ENCODE results near the gene NFATC2. TPM values are rescaled to one million over a fixed set of nuclear protein-coding genes. Genes with fewer than 3 reads are reported as not detected.

Gene NFATC2
- polyA plus RNA-seq, 2 donors: 0.75 to 0.90 TPM

DNA sequence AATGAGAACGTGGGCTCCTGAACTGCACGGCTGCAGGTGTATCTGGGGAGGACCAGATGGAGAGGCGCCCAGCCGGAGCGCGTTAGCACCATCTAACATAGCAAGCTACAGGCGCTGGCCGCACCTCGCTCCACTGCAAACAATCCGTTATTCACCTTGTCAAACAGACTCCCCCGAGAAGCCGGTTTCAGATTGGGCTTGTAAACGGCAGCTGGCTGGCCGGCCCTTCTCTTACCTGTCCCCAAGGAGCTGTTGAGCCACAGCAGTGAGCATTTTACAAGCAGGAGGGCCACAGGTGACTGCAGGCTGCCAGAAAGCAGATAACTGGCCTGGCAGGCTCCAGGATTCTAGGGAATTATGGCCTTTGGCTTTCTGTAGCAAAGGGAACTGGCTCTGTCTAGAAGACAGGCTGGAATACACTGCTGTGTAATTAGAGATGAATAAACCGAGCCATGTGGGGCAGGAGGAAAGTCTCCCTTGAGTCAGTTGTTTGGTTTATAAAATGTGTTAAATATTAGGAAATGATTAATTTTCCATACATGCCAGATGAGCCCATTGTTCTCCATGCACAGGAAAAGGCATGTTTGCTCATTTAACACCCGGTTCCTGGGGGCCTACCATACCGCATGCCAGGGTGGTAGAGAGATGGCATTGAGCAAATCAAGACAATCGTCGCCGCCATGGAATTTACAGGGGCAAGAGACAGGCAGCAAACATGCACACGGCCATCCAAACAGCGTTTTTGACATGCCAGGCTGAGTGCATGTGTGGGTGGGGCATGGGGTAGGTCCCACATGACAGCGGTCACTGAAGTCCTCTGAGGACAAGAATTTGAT is 159.3 kb downstream of the NFATC2 start:
- no peak overlapping the region for H3K4me3 ChIP-seq (ENCODE audit: low read depth in 1 of 2, low read length in 2 of 2)
- H3K27me3 ChIP-seq (ENCODE audit: control insufficient read depth in 1 of 2, insufficient read depth in 2 of 2, low read length in 2 of 2): no peaks in the 10 kb centered on the region
- no peak overlapping the region for H3K27ac ChIP-seq (ENCODE audit: low read depth in 2 of 2, low read length in 1 of 2)
- H3K9me3 ChIP-seq (ENCODE audit: control insufficient read depth in 2 of 2, insufficient read depth in 1 of 2, low read depth in 1 of 2, low read length in 1 of 2): no peaks in the 10 kb centered on the region
- H3K4me1 ChIP-seq (ENCODE audit: control insufficient read depth in 2 of 2, insufficient read depth in 2 of 2, low read length in 1 of 2): peaks cover 0 to 5% of the 10 kb centered on the region in 2 donors
- WGBS, 2 donors: 50 to 58% methylated on average over 23 of the region's 23 CpGs
- H3K36me3 ChIP-seq (ENCODE audit: control insufficient read depth in 2 of 2, insufficient read depth in 2 of 2, low read length in 1 of 2): no peaks in the 10 kb centered on the region

DNA sequence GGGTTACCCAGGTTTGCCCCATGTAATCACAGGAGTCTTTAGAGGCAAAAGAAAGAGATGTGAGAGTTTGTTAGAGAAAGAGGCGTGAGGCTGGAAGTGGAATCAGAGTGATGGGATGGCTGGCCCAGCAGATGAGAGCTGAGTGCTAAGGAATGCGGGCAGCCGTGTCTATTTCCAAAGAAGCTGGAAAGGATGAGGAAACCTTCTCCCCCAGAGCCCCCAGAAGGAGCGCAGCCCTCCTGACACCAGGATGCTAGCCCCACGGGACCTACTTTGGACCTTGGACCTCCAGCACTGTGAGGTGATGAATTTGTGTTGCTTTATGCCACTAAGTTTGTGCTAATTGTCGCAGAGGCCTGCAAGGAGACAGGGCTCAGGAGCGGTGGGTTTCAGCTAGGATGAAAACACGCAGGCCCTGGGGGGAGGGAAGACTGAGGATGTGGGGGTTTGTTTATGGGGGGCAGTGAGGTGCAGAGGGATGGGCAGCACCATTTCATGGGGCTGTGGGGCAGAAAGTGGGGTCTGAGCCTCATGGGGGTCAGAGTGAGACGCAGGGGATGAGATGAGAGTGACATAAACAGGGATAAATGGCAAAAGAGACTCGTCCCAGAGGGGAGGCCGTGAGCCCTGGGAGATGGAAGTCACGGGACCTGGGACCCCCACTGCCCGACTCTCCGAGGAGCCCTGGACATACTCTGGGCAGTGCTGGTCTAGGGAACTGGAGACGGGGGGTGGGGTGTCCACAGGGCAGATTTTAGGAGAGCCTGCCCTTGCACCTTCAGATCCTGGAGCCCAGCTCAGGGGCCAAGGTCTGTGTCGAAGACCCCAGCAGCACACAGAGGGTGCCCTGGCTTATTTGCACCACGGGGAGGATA is 160.2 kb downstream of the NFATC2 start:
- H3K27me3 ChIP-seq (ENCODE audit: control insufficient read depth in 1 of 2, insufficient read depth in 2 of 2, low read length in 2 of 2): no peaks in the 10 kb centered on the region
- no peaks in the 10 kb centered on the region for H3K9me3 ChIP-seq (ENCODE audit: control insufficient read depth in 2 of 2, insufficient read depth in 1 of 2, low read depth in 1 of 2, low read length in 1 of 2)
- no peak overlapping the region for H3K4me3 ChIP-seq (ENCODE audit: low read depth in 1 of 2, low read length in 2 of 2)
- H3K4me1 ChIP-seq (ENCODE audit: control insufficient read depth in 2 of 2, insufficient read depth in 2 of 2, low read length in 1 of 2): peaks cover 0 to 5% of the 10 kb centered on the region in 2 donors
- H3K27ac ChIP-seq (ENCODE audit: low read depth in 2 of 2, low read length in 1 of 2): no peak overlapping the region
- no peaks in the 10 kb centered on the region for H3K36me3 ChIP-seq (ENCODE audit: control insufficient read depth in 2 of 2, insufficient read depth in 2 of 2, low read length in 1 of 2)
- WGBS, 2 donors: 86 to 88% methylated on average over 17 of the region's 17 CpGs

DNA sequence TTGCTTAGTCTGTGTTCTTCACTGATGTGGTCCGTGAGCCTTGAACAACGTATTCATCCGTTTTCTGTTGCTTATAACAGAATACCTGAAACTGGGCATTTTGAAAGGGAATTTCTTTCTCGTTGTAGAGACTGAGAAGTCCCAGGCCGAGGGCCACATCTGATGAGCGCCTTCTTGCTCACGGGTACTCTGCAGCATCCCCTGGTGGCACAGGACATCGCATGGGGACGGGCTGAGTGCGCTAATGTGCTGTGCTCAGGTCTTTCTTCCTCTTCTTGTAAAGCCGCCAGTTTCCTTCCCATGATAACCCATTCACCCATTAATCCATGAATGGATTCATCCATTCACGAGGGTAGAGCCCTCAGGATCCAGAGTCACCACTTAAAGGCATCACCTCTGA is 161.0 kb downstream of the NFATC2 start:
- H3K4me3 ChIP-seq (ENCODE audit: low read depth in 1 of 2, low read length in 2 of 2): no peak overlapping the region
- no peak overlapping the region for H3K27ac ChIP-seq (ENCODE audit: low read depth in 2 of 2, low read length in 1 of 2)
- H3K27me3 ChIP-seq (ENCODE audit: control insufficient read depth in 1 of 2, insufficient read depth in 2 of 2, low read length in 2 of 2): no peaks in the 10 kb centered on the region
- no peaks in the 10 kb centered on the region for H3K9me3 ChIP-seq (ENCODE audit: control insufficient read depth in 2 of 2, insufficient read depth in 1 of 2, low read depth in 1 of 2, low read length in 1 of 2)
- peaks cover 0 to 5% of the 10 kb centered on the region in 2 donors for H3K4me1 ChIP-seq (ENCODE audit: control insufficient read depth in 2 of 2, insufficient read depth in 2 of 2, low read length in 1 of 2)
- 95% methylated on average over 12 of the region's 12 CpGs for WGBS, 2 donors
- no peaks in the 10 kb centered on the region for H3K36me3 ChIP-seq (ENCODE audit: control insufficient read depth in 2 of 2, insufficient read depth in 2 of 2, low read length in 1 of 2)

DNA sequence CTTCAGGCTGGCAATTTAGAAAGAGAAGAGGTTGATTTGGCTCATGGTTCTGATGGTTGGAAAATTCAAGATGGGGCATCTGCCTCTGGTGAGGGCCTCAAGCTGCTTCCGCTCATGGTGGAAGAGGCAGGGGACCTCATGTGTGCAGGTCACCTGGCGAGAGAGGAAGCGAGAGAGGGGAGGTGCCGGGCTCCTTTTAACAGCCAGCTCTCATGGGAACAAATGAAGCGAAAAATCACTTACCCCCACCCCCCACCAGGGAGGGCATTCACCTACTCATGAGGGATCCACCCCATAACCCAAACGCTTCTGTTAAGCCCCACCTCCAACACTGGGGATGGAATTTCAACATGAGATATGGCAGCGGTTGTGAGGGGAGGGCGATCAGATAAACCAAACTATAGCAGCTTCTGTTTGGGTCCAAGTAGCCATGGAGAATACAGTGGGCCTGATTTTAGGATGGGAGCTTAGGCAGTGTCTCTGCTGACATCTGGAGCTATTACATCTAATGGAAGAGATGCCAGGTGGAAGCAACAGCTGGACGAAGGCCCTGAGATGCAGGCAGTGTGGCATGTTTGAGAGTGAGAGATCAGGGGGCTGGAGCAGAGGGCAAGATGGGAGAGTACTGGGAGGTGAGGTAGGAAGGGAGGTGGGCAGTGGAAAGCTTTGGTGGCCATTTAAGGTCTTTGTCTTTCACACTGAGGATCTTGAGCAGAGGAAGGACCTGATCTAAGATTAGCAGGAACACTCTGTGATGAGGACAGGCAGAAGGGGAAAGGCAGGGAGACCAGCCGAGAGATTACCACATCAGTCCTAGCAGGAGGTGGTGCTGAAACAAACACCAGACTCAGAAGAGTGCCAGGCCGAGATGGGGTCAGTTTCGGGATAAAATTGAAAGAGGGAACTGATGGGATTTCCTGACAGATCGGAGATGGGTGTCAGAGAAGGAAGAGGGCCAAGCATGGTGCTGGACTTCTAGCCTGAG is 161.8 kb downstream of the NFATC2 start:
- Histone ChIP-seq H3K27me3 (ENCODE audit: control insufficient read depth in 1 of 2, insufficient read depth in 2 of 2, low read length in 2 of 2) (no peaks in the 10 kb centered on the region), H3K27ac (ENCODE audit: low read depth in 2 of 2, low read length in 1 of 2) (no peak overlapping the region), H3K36me3 (ENCODE audit: control insufficient read depth in 2 of 2, insufficient read depth in 2 of 2, low read length in 1 of 2) (no peaks in the 10 kb centered on the region), H3K9me3 (ENCODE audit: control insufficient read depth in 2 of 2, insufficient read depth in 1 of 2, low read depth in 1 of 2, low read length in 1 of 2) (no peaks in the 10 kb centered on the region), H3K4me3 (ENCODE audit: low read depth in 1 of 2, low read length in 2 of 2) (no peak overlapping the region), H3K4me1 (ENCODE audit: control insufficient read depth in 2 of 2, insufficient read depth in 2 of 2, low read length in 1 of 2) (peaks cover 0 to 5% of the 10 kb centered on the region in 2 donors)
- whole genome bisulfite sequencing, 2 donors: 90% methylated on average over 13 of the region's 13 CpGs

DNA sequence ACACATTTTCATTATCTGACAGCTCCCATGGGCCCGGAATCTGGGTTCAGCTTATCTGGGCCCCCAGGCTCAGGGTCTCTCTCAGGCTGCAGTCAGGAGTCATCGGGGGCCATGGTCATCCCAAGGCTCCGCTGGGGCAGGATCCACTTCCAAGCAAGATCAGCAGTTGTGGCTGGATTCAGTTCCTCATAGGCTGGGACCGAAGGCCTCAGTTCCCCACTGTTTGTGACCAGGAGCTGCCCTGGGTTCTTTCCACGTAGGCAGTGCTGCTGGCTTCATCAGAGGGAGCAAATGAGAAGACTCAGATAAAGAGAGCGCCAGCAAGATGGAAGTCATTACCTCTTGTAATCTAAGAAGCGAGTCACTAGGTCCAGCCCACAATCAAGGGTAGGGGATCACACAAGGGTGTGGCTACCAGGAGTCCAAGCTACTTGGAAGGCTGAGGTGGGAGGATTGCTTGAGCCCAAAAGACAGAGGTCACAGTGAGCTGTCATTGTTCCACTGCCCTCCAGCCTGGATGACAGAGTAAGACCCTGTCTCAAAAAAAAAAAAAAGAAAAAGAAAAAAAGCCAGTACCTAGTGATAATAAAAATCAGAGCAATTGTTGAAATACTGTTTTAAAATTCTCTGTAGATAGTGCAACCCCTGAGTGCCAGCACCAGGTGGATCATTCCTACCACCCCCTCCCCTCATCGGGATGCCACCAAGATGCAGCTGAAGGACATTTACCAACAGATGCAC is 162.7 kb downstream of the NFATC2 start:
- no peak overlapping the region for H3K4me3 ChIP-seq (ENCODE audit: low read depth in 1 of 2, low read length in 2 of 2)
- peaks cover 0 to 5% of the 10 kb centered on the region in 2 donors for H3K4me1 ChIP-seq (ENCODE audit: control insufficient read depth in 2 of 2, insufficient read depth in 2 of 2, low read length in 1 of 2)
- H3K27ac ChIP-seq (ENCODE audit: low read depth in 2 of 2, low read length in 1 of 2): no peak overlapping the region
- H3K27me3 ChIP-seq (ENCODE audit: control insufficient read depth in 1 of 2, insufficient read depth in 2 of 2, low read length in 2 of 2): no peaks in the 10 kb centered on the region
- no peaks in the 10 kb centered on the region for H3K9me3 ChIP-seq (ENCODE audit: control insufficient read depth in 2 of 2, insufficient read depth in 1 of 2, low read depth in 1 of 2, low read length in 1 of 2)
- no peaks in the 10 kb centered on the region for H3K36me3 ChIP-seq (ENCODE audit: control insufficient read depth in 2 of 2, insufficient read depth in 2 of 2, low read length in 1 of 2)
- WGBS, 2 donors: 94 to 95% methylated on average over 8 of the region's 8 CpGs

DNA sequence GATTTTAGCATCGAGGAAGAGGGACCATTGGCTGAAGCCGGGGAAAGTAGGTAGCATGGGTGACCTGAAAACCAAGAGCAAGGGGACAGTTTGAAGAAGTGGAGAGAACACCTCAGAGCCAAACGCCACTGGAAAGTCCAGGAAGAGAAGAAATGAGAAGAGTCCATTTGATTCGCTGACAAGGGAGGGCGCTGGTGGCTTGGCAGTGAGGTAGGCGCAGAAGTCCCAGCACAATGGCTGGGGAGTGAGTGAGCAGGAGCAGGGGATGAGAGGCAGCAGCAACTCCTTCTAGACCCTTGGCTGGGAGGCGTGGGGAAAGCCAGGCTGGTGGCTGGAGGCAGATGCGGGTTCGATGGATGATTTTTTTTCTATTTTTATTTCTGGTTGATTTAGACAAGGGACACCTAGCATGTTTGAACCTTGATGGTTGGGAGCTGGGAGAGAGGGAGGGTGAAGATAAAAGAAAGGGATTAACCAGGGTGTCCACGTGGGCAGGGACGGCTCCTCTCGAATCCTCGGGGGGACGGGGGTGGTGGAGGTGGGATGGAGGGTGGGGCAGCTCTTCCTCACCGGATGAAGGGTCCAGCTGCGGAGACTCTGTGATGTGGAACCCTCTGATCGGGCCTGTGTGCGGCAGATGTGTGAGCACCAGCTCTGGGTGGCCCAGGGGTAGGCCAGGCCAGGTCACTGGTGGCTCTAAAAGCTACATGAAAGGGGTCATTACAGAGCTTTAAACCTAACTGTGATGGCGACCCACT is 164.2 kb downstream of the NFATC2 start:
- Histone ChIP-seq H3K27me3 (ENCODE audit: control insufficient read depth in 1 of 2, insufficient read depth in 2 of 2, low read length in 2 of 2) (no peaks in the 10 kb centered on the region), H3K27ac (ENCODE audit: low read depth in 2 of 2, low read length in 1 of 2) (no peak overlapping the region), H3K4me3 (ENCODE audit: low read depth in 1 of 2, low read length in 2 of 2) (no peak overlapping the region), H3K4me1 (ENCODE audit: control insufficient read depth in 2 of 2, insufficient read depth in 2 of 2, low read length in 1 of 2) (peaks cover 4 to 11% of the 10 kb centered on the region in 2 donors), H3K36me3 (ENCODE audit: control insufficient read depth in 2 of 2, insufficient read depth in 2 of 2, low read length in 1 of 2) (no peaks in the 10 kb centered on the region), H3K9me3 (ENCODE audit: control insufficient read depth in 2 of 2, insufficient read depth in 1 of 2, low read depth in 1 of 2, low read length in 1 of 2) (no peaks in the 10 kb centered on the region)
- 94 to 95% methylated on average over 19 of the region's 19 CpGs for WGBS, 2 donors

DNA sequence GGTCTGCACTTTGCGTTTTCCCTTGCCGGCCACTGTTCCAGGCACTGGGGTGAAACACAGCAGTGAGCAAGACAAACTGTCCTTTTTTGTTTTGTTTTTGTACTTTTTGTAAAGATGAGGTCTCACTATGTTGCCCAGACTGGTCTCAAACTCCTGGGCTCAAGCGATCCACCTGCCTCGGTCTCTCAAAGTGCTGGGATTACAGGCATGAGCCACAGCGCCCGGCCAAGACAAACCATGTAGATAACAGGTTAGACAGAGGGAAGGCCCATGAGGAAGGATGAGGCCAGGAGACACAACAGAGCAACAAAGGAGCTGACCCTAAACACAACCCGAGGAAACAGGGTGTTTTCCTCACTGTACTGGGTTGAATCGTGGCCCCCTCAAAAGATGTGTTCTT is 165.4 kb downstream of the NFATC2 start:
- H3K9me3 ChIP-seq (ENCODE audit: control insufficient read depth in 2 of 2, insufficient read depth in 1 of 2, low read depth in 1 of 2, low read length in 1 of 2): no peaks in the 10 kb centered on the region
- 89 to 94% methylated on average over 8 of the region's 8 CpGs for WGBS, 2 donors
- H3K4me1 ChIP-seq (ENCODE audit: control insufficient read depth in 2 of 2, insufficient read depth in 2 of 2, low read length in 1 of 2): peaks cover 6 to 10% of the 10 kb centered on the region in 2 donors
- no peaks in the 10 kb centered on the region for H3K36me3 ChIP-seq (ENCODE audit: control insufficient read depth in 2 of 2, insufficient read depth in 2 of 2, low read length in 1 of 2)
- no peak overlapping the region for H3K4me3 ChIP-seq (ENCODE audit: low read depth in 1 of 2, low read length in 2 of 2)
- no peaks in the 10 kb centered on the region for H3K27me3 ChIP-seq (ENCODE audit: control insufficient read depth in 1 of 2, insufficient read depth in 2 of 2, low read length in 2 of 2)
- H3K27ac ChIP-seq (ENCODE audit: low read depth in 2 of 2, low read length in 1 of 2): no peak overlapping the region

DNA sequence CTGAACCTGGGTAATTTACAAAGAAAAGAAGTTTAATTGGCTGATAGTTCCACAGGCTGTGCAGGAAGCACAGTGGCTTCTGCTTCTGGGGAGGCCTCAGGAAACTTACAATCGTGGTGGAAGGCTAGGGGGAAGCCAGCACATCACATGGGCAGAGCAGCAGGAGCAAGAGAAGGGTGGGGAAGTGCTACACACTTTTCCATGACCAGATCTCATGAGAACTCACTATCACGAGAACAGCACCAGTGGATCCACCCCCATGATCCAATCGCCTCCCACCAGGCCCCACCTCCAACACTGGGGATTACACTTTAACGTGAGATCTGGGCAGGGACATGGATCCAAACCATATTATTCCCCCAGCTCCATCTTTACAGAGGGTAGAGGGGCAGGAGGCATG is 166.4 kb downstream of the NFATC2 start:
- H3K27ac ChIP-seq (ENCODE audit: low read depth in 2 of 2, low read length in 1 of 2): no peak overlapping the region
- H3K4me3 ChIP-seq (ENCODE audit: low read depth in 1 of 2, low read length in 2 of 2): no peak overlapping the region
- H3K9me3 ChIP-seq (ENCODE audit: control insufficient read depth in 2 of 2, insufficient read depth in 1 of 2, low read depth in 1 of 2, low read length in 1 of 2): no peaks in the 10 kb centered on the region
- 60 to 76% methylated on average over 4 of the region's 4 CpGs for WGBS, 2 donors
- H3K27me3 ChIP-seq (ENCODE audit: control insufficient read depth in 1 of 2, insufficient read depth in 2 of 2, low read length in 2 of 2): no peaks in the 10 kb centered on the region
- peaks cover 6 to 10% of the 10 kb centered on the region in 2 donors for H3K4me1 ChIP-seq (ENCODE audit: control insufficient read depth in 2 of 2, insufficient read depth in 2 of 2, low read length in 1 of 2)
- no peaks in the 10 kb centered on the region for H3K36me3 ChIP-seq (ENCODE audit: control insufficient read depth in 2 of 2, insufficient read depth in 2 of 2, low read length in 1 of 2)
